ENCODE data around the gene PIP4P1. TPM values are rescaled to one million over a fixed set of nuclear protein-coding genes. Genes with fewer than 3 reads are reported as not detected.
A peak's percentile ranks its signal among the peaks of the same experiment; 100 is the strongest.
"Not testable (repeated sequence)": the region's sequence is repeated elsewhere in the genome, so short reads cannot be mapped to it uniquely, and the experiment has no call there.

Gene PIP4P1
- 10 to 100 TPM; 11.8 to 29.7 (median 23.9) TPM for total RNA-seq

- H3K4me3 ChIP-seq, result peak within 1 kb of the TSS; percentile 85 to 99 (median 94)
- H3K27ac ChIP-seq, result peak within 1 kb of the TSS; percentile 95 to 99 (median 98)
- peaks cover 3 to 38% (median 15%) of the 10 kb centered on the region in 4 donors for H3K4me1 ChIP-seq
- TF ChIP-seq EP300 (IDR thresholded peaks at IDR 0.05) (peak; percentile 94 to 100), CTCF (IDR thresholded peaks at IDR 0.05) (peak in 1 of 5 experiments; percentile 57), POLR2A (IDR thresholded peaks at IDR 0.05) (peak; percentile 87 to 91)
- H3K36me3 ChIP-seq, result peaks cover 4 to 30% (median 18%) of the 10 kb centered on the region in 3 donors
- peak; percentile 98 to 99 for DNase-seq (ENCODE audit: low spot score in 2 of 2)
- WGBS, 2 donors, result 0 to 1% methylated on average over 59 of the region's 67 CpGs
- no peaks in the 10 kb centered on the region for H3K27me3 ChIP-seq
- no peaks in the 10 kb centered on the region for H3K9me3 ChIP-seq
Observed at GRCh38 chr14:20461225-20462141, at the start of gene PIP4P1. PIP4P1 (minus strand) TSS chr14:20461434; CDS start chr14:20461325, 109 bp downstream.

- WGBS, 2 donors, result 86 to 87% methylated on average over 8 of the region's 8 CpGs
- no peaks in the 10 kb centered on the region for H3K9me3 ChIP-seq
- no peak for DNase-seq (ENCODE audit: low spot score in 2 of 2)
- no peaks in the 10 kb centered on the region for H3K27me3 ChIP-seq
- TF ChIP-seq EP300 (IDR thresholded peaks at IDR 0.05) (no peak), CTCF (IDR thresholded peaks at IDR 0.05) (no peak), POLR2A (IDR thresholded peaks at IDR 0.05) (no peak)
- no peaks in the 10 kb centered on the region for H3K36me3 ChIP-seq
- no peak overlapping the region for H3K4me3 ChIP-seq
- H3K27ac ChIP-seq, result no peak overlapping the region
- no peaks in the 10 kb centered on the region for H3K4me1 ChIP-seq
Observed at GRCh38 chr14:20508367-20508766, 47.1 kb upstream of the PIP4P1 start.

GRCh38 chr14:20507537-20507936 lies 46.3 kb upstream of the PIP4P1 start:
- H3K27me3 ChIP-seq; H3K9me3 ChIP-seq; H3K36me3 ChIP-seq; H3K27ac ChIP-seq; H3K4me1 ChIP-seq; DNase-seq (ENCODE audit: low spot score in 2 of 2); H3K4me3 ChIP-seq: not testable (repeated sequence)
- 87% methylated on average over 3 of the region's 3 CpGs for WGBS, 2 donors

- H3K36me3 ChIP-seq; H3K4me3 ChIP-seq; H3K27me3 ChIP-seq; H3K4me1 ChIP-seq; H3K27ac ChIP-seq; DNase-seq (ENCODE audit: low spot score in 2 of 2); H3K9me3 ChIP-seq: not testable (repeated sequence)
- no CpG with 5 or more reads among the region's 30 CpGs for WGBS, 2 donors
Observed at GRCh38 chr14:20506752-20507151, 45.5 kb upstream of the PIP4P1 start.

GRCh38 chr14:20506276-20506675 lies 45.0 kb upstream of the PIP4P1 start:
- WGBS, 2 donors, result no CpG with 5 or more reads among the region's 30 CpGs
- not testable (repeated sequence) for H3K4me3 ChIP-seq

GRCh38 chr14:20503898-20504297 lies 42.7 kb upstream of the PIP4P1 start:
- H3K27me3 ChIP-seq, result no peaks in the 10 kb centered on the region
- 46 to 48% methylated on average over 6 of the region's 6 CpGs for WGBS, 2 donors
- H3K4me3 ChIP-seq, result no peak overlapping the region
- no peak for DNase-seq (ENCODE audit: low spot score in 2 of 2)
- no peaks in the 10 kb centered on the region for H3K4me1 ChIP-seq
- no peak overlapping the region for H3K27ac ChIP-seq
- no peaks in the 10 kb centered on the region for H3K36me3 ChIP-seq
- TF ChIP-seq EP300 (IDR thresholded peaks at IDR 0.05) (no peak), POLR2A (IDR thresholded peaks at IDR 0.05) (no peak), CTCF (IDR thresholded peaks at IDR 0.05) (no peak)
- H3K9me3 ChIP-seq, result no peaks in the 10 kb centered on the region

More at GRCh38 chr14:20506276-20506675, 45.0 kb upstream of the PIP4P1 start:
- H3K27me3 ChIP-seq; H3K4me1 ChIP-seq; DNase-seq (ENCODE audit: low spot score in 2 of 2); H3K9me3 ChIP-seq; H3K27ac ChIP-seq; H3K36me3 ChIP-seq: not testable (repeated sequence)

All from tibial nerve (tissue), 4 donors.